ENCODE data around the gene PITRM1. TPM values are rescaled to one million over a fixed set of nuclear protein-coding genes. Genes with fewer than 3 reads are reported as not detected.

Gene PITRM1
- total and polyA plus RNA-seq, 2 donors (not counting 3 experiments of a cell fraction or from before 2014, with no cell fraction given): 83.2 to 145 TPM

GRCh38 chr10:3110782-3111620 is 61.6 kb downstream of the PITRM1 start:
- dilution Hi-C loops (cut with MboI; ENCODE audit: extremely low pct_ligation_motif_present, low sequenced_read_pairs) (no loop called here), intact Hi-C loops (cut with micrococcal nuclease) (no loop called here)
- Histone ChIP-seq H3K36me3 (ENCODE audit: control insufficient read depth in 2 of 2, extremely low read depth in 1 of 2, insufficient read depth in 2 of 2, low read length in 2 of 2) (peaks cover 29 to 60% of the 10 kb centered on the region in 2 experiments), H3K9ac (replicated peaks; ENCODE audit: extremely low read depth, insufficient read depth, low read length) (no peak overlapping the region), H3K4me3 (replicated peaks in 1 of 3; ENCODE audit: insufficient read depth in 1 of 3, low read depth in 1 of 3, low read length in 3 of 3) (no peak overlapping the region), H3K27ac (ENCODE audit: insufficient read depth, low read depth, low read length) (no peak overlapping the region), H2AFZ (ENCODE audit: low read depth, low read length) (no peak overlapping the region), H3K9me3 (replicated peaks; ENCODE audit: control insufficient read depth, insufficient read depth, low read length) (no peaks in the 10 kb centered on the region), H4K20me1 (replicated peaks; ENCODE audit: control insufficient read depth, extremely low read depth, insufficient read depth, low read length) (no peaks in the 10 kb centered on the region), H3K27me3 (ENCODE audit: control insufficient read depth in 2 of 2, insufficient read depth in 2 of 2, low read length in 2 of 2) (no peaks in the 10 kb centered on the region), H3K9me1 (replicated peaks; ENCODE audit: control insufficient read depth, extremely low read depth, insufficient read depth, low read length) (no peaks in the 10 kb centered on the region), H3K79me2 (ENCODE audit: control insufficient read depth, insufficient read depth, low read length) (peaks cover 15% of the 10 kb centered on the region), H3K4me2 (ENCODE audit: insufficient read depth, low read length) (no peak overlapping the region), H3K4me1 (ENCODE audit: control insufficient read depth, extremely low read depth, insufficient read depth, low read length) (no peaks in the 10 kb centered on the region)
- DNase-seq (ENCODE audit: low read depth, low spot score) (no peak), FAIRE-seq (no peak)
- peak; percentile 2 for TF ChIP-seq POLR2AphosphoS5 (IDR thresholded peaks at IDR 0.05; ENCODE audit: insufficient read depth, low read depth, low read length)
- TF ChIP-seq EZH2 (IDR thresholded peaks at IDR 0.05; ENCODE audit: borderline replicate concordance, low read depth, low read length, severe bottlenecking): no peak
- TF ChIP-seq JUN (IDR thresholded peaks at IDR 0.05; ENCODE audit: borderline replicate concordance, insufficient read depth, insufficient read length, low read depth): no peak
- no peak for TF ChIP-seq GATA2 (IDR thresholded peaks at IDR 0.05; ENCODE audit: insufficient read depth, insufficient read length, low read depth, low read length)
- TF ChIP-seq, protein P1, sequence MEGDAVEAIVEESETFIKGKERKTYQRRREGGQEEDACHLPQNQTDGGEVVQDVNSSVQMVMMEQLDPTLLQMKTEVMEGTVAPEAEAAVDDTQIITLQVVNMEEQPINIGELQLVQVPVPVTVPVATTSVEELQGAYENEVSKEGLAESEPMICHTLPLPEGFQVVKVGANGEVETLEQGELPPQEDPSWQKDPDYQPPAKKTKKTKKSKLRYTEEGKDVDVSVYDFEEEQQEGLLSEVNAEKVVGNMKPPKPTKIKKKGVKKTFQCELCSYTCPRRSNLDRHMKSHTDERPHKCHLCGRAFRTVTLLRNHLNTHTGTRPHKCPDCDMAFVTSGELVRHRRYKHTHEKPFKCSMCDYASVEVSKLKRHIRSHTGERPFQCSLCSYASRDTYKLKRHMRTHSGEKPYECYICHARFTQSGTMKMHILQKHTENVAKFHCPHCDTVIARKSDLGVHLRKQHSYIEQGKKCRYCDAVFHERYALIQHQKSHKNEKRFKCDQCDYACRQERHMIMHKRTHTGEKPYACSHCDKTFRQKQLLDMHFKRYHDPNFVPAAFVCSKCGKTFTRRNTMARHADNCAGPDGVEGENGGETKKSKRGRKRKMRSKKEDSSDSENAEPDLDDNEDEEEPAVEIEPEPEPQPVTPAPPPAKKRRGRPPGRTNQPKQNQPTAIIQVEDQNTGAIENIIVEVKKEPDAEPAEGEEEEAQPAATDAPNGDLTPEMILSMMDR (IDR thresholded peaks at IDR 0.05; ENCODE audit: extremely low read depth in 1 of 2, insufficient read depth in 1 of 2, low read depth in 1 of 2, low read length in 2 of 2): no peak
- no peak for TF ChIP-seq FOS (IDR thresholded peaks at IDR 0.05; ENCODE audit: borderline replicate concordance, insufficient read depth, low read length)
- ChIA-PET POLR2A (no interaction called here), CTCF (interaction anchor here (1.2 kb wide), 1 partner anchor 12 kb away, joined by 3 read pairs; no protein-coding TSS in a partner anchor)
- BruUV-seq (replicated peaks): no TSS peak

Data from endothelial cell of umbilical vein (primary cell).